Heart right ventricle (tissue), 16 donors: ENCODE data around the gene MRAP2. TPM values are rescaled to one million over a fixed set of nuclear protein-coding genes. Genes with fewer than 3 reads are reported as not detected.

Source experiments
- ATAC-seq, 8 donors: fragments of 200-7000 bp; cut with Tn5 transposase; one replicate each; pipeline ENCODE4 v1.9.1; 2020; ENCODE audit warnings: mild to moderate bottlenecking in 8 of 8, moderate library complexity in 8 of 8, moderate number of reproducible peaks in 1 of 8
- DNase-seq, 2 donors: peaks; one replicate each; pipeline ENCODE4 v3.0.0-alpha.2; 2020
- H3K27ac ChIP-seq, 10 donors: fragments of 200-600 bp; sonication (generic) in 2 of 10; one replicate each; pipeline versions ENCODE4 v1.5.0 to v1.8.0; 2020 to 2022; ENCODE audit warnings: mild to moderate bottlenecking in 3 of 10
- H3K27me3 ChIP-seq, 7 donors: fragments of 200-600 bp; one replicate each; pipeline ENCODE4 v1.8.0; 2021 to 2022; ENCODE audit warnings: mild to moderate bottlenecking in 2 of 7
- H3K36me3 ChIP-seq, 9 donors: fragments of 200-600 bp; sonication (generic) in 1 of 9; one replicate each; pipeline versions ENCODE4 v1.5.0 to v1.8.0; 2020 to 2022; ENCODE audit warnings: mild to moderate bottlenecking in 2 of 9
- H3K4me1 ChIP-seq, 9 donors: fragments of 200-600 bp; sonication (generic) in 1 of 9; one replicate each; pipeline versions ENCODE4 v1.5.0 to v1.8.0; 2020 to 2022; ENCODE audit warnings: mild to moderate bottlenecking in 4 of 9
- H3K4me3 ChIP-seq, 10 donors: fragments of 200-600 bp; sonication (generic) in 2 of 10; one replicate each; pipeline versions ENCODE4 v1.5.0 to v1.8.0; 2020 to 2022; ENCODE audit warnings: mild to moderate bottlenecking in 7 of 10, moderate library complexity in 2 of 10
- H3K9me3 ChIP-seq, 11 donors: fragments of 200-600 bp in 10 of 11; sonication (generic) in 2 of 11; one replicate each; pipeline versions ENCODE4 v1.5.0 to v1.8.0; 2013 to 2022; ENCODE audit warnings: mild to moderate bottlenecking in 2 of 11, control low read depth in 1 of 11, moderate library complexity in 1 of 11
- WGBS, 2 donors: extraction: QIAGEN DNeasy Blood & Tissue Kit; methylation state at CpG; one replicate each; pipeline ENCODE4 v1.1.7; 2013; ENCODE audit warnings: inconsistent platforms in 1 of 2; 5-methylcytosine and 5-hydroxymethylcytosine counted together
- intact Hi-C, 10 donors: fragments of 100-400 bp; cut with DNase I; formaldehyde crosslinking; loops; one replicate each; pipeline versions ENCODE4 v1.11.1 to v1.14.2; 2022
- polyA plus RNA-seq, 2 donors: library from polyadenylated mRNA; stranded (reverse); fragments of 200-250 nt; gene quantifications; one replicate each; pipeline ENCODE4 v1.2.3, GENCODE V29; 2013
- total RNA-seq, 10 donors: library from RNA; stranded (reverse); fragmentation: NEBNext Ultra II Directional in 3 of 10; extraction: Animal tissue kit (Norgen Biotek cat#: 25700) in 3 of 10; gene quantifications; one replicate each; pipeline versions ENCODE4 v1.2.1 to v1.2.4, GENCODE V29; 2021 to 2023
- TF ChIP-seq, protein P1 (sequence below), 9 donors: fragments of 200-600 bp; sonication (generic) in 2 of 9; IDR thresholded peaks; one replicate each; pipeline versions ENCODE4 v1.5.0 to v1.8.0; 2021 to 2022; ENCODE audit warnings: antibody characterized with exemption in 9 of 9, mild to moderate bottlenecking in 5 of 9, moderate library complexity in 1 of 9
- donor health status: Arrhythmogenic right ventricular cardiomyopathy.
- donor health status: ischemic (EF 13 %, LVEDD 7.1; RV severe dilation, severe dysfunction).
- donor health status: healthy with polysubstance abuse.
- donor health status: DM: no; HTN: yes; CAD: no.
- donor health status: DM: no; HTN: no; CAD: no.
- donor health status: ischemic (EF 25% LVEDD 6.9; RV normal size, moderate dysfunction).
- donor health status: ischemic (EF 25% LVEDD 5.7; RV mildly dilated, moderate dysfunction).
- donor health status: healthy.
- donor health status: DM: yes; HTN: yes; CAD: no.
- donor health status: Ischemic cardiomyopathy.
- donor health status: ischemic (EF 35%, LVEDD 5.7; RV mildly dilated, moderate dysfunction).
- donor health status: nonischemic (EF 11% LVEDD 7.7; RV severe dilation, severe dysfunction).
- donor health status: DM: yes; HTN: yes; CAD: no.
- donor health status: PGD.
- donor health status: ischemic (EF 29% LVEDD 5.4; RV normal size, mild dysfunction).
- donor health status: nonischemic (EF 23%, LVEDD 6.1; RV moderate dilation, normal function).

MRAP2 gene
- total and polyA plus RNA-seq, 12 donors = 0.14 to 0.56 (median 0.22) TPM; not detected in 3

DNA sequence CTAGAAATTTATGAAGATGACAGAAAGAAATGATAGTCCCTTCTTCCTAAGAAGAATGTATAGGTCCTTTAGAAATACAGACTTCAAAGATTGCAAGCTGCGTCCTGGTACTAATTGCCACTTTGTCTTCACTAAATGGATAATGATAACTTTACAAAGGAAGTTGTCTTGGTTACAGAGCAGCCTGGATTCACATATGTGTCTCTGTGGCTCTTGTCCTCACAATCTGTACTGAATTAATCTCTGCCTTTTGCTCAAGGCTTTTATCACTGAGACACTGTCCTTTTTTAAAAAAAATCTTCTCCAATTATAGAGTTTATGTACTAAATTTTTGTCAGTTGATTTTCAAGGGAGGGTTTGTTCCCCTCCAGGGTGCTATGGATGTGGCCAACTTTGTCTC, 17.5 kb upstream of the MRAP2 start:
- no peaks in the 10 kb centered on the region for H3K9me3 ChIP-seq
- H3K4me3 ChIP-seq = no peak overlapping the region
- no peaks in the 10 kb centered on the region for H3K4me1 ChIP-seq
- no peak for ATAC-seq
- intact Hi-C loops = no loop called here
- TF ChIP-seq, protein P1, sequence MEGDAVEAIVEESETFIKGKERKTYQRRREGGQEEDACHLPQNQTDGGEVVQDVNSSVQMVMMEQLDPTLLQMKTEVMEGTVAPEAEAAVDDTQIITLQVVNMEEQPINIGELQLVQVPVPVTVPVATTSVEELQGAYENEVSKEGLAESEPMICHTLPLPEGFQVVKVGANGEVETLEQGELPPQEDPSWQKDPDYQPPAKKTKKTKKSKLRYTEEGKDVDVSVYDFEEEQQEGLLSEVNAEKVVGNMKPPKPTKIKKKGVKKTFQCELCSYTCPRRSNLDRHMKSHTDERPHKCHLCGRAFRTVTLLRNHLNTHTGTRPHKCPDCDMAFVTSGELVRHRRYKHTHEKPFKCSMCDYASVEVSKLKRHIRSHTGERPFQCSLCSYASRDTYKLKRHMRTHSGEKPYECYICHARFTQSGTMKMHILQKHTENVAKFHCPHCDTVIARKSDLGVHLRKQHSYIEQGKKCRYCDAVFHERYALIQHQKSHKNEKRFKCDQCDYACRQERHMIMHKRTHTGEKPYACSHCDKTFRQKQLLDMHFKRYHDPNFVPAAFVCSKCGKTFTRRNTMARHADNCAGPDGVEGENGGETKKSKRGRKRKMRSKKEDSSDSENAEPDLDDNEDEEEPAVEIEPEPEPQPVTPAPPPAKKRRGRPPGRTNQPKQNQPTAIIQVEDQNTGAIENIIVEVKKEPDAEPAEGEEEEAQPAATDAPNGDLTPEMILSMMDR (IDR thresholded peaks at IDR 0.05) = no peak
- H3K27me3 ChIP-seq = peaks cover 0 to 18% (median 5%) of the 10 kb centered on the region in 7 donors
- no peaks in the 10 kb centered on the region for H3K36me3 ChIP-seq
- no peak for DNase-seq
- WGBS, 2 donors = 55 to 63% methylated on average over 1 of the region's 1 CpG
- H3K27ac ChIP-seq = no peak overlapping the region

DNA sequence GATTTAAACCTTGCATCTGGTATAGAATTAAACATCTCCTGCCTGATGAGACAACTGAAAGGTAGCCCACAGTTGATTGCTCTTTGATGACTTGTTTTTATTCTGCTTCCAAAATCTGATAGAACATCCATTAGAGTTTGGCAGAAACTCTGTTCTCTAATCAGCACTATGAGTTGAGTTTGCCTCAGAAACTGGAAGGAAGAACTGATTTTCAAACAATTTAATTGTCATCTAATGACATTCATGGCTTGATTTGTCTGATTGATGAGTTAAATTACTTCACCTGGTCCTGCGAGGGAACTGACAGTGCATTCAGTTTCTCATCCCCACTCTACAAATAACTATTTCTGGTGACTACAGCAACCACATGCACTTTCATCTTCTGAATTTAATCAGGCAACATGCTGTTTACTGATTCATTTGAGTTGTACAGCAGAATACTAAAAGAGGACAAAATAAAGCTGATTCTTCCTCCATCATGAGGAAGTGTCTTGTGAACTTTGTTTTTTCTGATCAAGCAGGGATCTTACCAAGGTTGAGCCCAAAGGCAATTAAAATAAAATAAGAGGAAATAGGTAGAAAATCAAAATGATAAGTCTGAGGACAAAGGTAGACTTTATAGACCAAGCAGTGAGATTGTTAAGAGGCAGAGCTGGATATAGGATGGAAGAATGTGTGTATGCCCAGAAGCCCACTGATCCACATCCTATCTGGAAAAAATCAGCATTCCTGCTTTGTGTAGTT, 15.7 kb upstream of the MRAP2 start:
- H3K9me3 ChIP-seq = no peaks in the 10 kb centered on the region
- no peak for ATAC-seq
- H3K27ac ChIP-seq = no peak overlapping the region
- peaks cover 0 to 22% (median 5%) of the 10 kb centered on the region in 7 donors for H3K27me3 ChIP-seq
- no peaks in the 10 kb centered on the region for H3K36me3 ChIP-seq
- intact Hi-C loops = no loop called here
- TF ChIP-seq, protein P1 (IDR thresholded peaks at IDR 0.05) = no peak
- no peaks in the 10 kb centered on the region for H3K4me1 ChIP-seq
- WGBS, 2 donors = 77 to 88% methylated on average over 1 of the region's 1 CpG
- DNase-seq = no peak
- H3K4me3 ChIP-seq = no peak overlapping the region

DNA sequence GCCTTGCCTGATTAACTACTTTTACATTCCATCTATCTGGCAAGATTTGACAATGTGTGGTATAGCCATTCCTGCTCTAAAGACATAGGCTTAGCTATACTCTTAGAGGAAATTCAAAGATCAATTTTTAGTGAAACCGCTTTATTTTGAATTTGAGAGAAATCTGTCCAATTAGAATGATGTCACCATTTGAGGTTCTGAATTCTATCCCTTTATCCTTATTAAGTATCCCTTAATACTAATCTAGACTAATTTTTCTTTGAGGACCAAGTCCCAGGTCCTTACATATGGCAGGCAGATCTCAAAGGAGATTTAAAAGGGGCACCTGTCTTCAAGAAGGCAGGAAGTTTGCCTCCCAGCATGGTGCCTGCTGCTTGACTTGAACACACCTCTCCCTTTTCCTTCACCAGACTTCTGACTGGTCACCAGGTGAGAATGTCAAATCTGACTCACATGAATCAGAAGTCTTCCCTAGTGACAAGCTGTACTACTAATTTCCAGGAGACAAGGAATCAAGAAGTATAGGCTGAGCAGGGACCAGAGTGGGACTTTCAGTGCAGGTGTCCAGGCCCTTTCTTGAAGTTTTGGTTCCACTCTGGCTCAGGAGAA, 15.0 kb upstream of the MRAP2 start:
- intact Hi-C loops = no loop called here
- Histone ChIP-seq H3K9me3 (no peaks in the 10 kb centered on the region), H3K27ac (no peak overlapping the region), H3K4me1 (no peaks in the 10 kb centered on the region), H3K27me3 (peaks cover 0 to 22% (median 5%) of the 10 kb centered on the region in 7 donors), H3K4me3 (no peak overlapping the region), H3K36me3 (no peaks in the 10 kb centered on the region)
- DNase-seq (no peak), ATAC-seq (no peak)
- 93 to 100% methylated on average over 1 of the region's 1 CpG for WGBS, 2 donors
- TF ChIP-seq, protein P1 (IDR thresholded peaks at IDR 0.05) = no peak

DNA sequence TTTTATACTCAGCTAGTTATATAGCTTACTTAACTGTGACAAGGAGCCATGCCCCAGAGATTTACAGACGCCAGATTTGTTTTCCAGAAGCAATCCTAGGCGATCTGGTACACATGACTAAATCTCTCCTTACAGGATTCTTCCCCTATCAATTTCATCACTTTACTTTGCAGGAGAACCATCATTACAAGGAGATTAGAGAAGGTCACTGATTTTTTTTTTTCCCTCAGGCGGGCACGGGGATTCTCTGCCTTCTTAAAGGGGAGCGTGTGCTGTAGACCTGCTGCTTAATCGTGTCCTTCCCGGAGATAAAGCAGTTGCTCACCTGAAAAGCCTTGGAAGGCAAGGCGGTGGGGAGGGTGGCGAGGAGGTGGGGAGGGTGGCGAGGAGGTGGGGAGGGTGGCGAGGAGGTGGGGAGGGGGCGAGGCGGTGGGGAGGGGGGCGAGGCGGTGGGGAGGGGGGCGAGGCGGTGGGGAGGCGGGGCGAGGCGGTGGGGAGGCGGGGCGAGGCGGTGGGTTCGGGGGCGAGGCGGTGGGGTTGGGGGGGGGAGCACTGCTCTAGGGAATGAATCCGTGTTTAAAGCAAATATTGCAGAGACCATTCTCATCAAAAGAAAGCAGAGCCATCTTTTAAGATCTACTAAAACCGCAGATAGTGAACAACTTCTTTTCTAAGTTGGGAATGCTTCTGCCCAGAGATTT, 14.3 kb upstream of the MRAP2 start:
- ATAC-seq (no peak), DNase-seq (no peak)
- H3K4me1 ChIP-seq = no peaks in the 10 kb centered on the region
- no peak overlapping the region for H3K4me3 ChIP-seq
- intact Hi-C loops = no loop called here
- peaks cover 0 to 22% (median 5%) of the 10 kb centered on the region in 7 donors for H3K27me3 ChIP-seq
- H3K27ac ChIP-seq = no peak overlapping the region
- no peaks in the 10 kb centered on the region for H3K9me3 ChIP-seq
- no peaks in the 10 kb centered on the region for H3K36me3 ChIP-seq
- WGBS, 2 donors = 18 to 51% methylated on average over 17 to 23 of the region's 28 CpGs
- TF ChIP-seq, protein P1 (IDR thresholded peaks at IDR 0.05) = no peak
